Activated CD4-positive, alpha-beta T cell treated with anti-CD3 and anti-CD28 coated beads for 48 hours (primary cell): Measurements from ENCODE around the gene PRICKLE2.

Source experiments
- DNase-seq: peaks from one replicate; pipeline ENCODE4 v3.0.0-alpha.2; 2020

PRICKLE2 gene

GRCh38 chr3:64125561-64125960 lies 99.7 kb downstream of the PRICKLE2 start:
- no peak for DNase-seq

DNA sequence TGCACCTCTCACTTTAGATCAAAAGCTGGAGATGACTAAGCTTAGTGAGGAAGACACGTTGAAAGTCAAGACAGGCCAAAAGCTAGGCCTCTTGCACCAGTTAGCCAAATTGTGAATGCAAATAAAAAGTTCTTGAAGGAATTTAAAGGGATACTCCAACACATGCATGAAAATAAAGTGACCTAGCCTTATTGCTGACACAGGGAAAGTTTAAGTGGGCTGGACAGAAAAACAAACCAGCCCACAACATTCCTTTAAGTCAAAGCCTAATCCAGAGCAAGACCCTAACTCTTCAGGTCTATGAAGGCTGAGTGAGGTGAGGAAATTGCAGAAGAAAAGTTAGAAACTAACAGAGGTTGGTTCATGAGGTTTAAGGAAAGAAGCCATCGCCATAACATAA lies 101.3 kb downstream of the PRICKLE2 start:
- no peak for DNase-seq

DNA sequence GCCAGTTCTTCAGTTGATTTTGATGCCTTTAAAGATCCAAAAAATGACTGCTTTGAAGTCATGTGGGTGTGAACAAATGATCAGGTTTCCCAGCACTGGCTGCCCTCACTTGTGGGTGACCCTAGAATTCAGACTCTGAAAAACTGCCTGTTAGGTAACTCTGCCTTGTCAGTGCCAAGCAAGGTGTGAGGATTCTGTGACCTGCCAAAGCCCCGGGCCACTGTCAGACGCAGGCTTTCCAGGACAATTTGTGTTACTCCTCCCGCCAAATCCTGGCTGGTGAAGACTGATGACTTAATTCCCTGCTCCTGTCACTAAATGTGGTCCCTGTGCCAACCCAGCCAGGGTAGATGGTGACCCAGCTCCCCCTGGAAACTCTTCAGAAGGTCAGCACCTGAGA lies 102.8 kb downstream of the PRICKLE2 start:
- DNase-seq = no peak

DNA sequence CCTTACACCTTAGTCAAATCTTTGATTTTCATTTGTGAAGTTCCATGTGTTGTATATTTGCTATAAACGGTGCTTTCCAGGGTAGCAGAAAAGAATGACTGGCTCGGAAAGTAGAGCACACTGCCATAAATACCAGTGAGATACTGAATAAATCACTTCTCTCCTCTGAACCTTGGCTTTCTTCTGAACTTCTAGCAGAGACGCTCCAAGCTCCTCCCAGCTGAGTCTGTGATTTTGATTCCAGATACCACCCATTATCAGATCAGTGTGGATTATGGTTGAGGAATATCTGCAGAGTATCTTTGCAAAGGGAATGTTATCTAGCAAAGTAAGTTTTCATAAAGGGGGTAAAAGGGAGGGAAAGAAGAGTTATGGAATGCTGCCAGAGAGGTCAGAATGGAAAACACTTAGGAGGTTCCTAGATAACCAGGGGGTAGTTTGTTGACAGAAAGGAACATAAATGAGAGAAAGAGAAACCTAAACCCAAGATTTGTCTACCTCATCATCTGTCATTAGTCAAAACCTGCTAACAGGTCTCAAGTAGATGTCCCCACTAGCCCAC lies 103.4 kb downstream of the PRICKLE2 start:
- DNase-seq = no peak

DNA sequence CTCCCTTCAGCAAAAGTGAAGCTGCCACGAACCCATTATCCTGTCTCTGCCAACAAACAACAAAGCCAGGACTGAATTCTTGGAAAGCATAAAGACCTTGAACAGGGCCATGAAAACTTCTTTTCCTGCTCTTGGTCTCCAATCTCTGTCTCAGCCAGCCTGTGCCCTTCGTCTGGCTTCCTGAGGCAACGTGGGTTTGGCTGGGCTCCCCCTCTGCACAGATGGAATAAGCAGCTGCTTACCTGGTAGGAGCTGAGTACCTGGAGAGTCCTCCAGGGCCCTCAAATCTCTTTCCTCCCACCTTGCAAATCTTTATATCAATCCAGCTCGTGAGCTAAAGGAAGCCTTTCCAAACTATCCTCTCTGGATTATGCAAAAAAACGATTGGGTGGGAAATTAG lies 104.4 kb downstream of the PRICKLE2 start:
- no peak for DNase-seq

DNA sequence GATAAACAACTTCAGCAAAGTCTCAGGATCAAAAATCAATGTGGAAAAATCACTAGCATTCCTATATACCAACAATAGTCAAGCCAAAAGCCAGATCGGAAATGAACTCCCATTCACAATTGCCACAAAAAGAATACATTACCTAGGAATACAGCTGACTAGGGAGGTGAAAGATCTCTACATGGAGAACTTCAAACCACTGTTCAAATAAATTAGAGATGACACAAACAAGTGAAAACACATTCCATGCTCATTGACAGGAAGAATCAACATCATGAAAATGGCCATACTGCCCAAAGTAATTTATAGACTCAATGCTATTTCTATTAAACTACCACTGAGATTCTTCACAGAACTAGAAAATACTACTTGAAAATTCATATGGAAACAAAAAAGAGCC lies 107.8 kb downstream of the PRICKLE2 start:
- DNase-seq = no peak

GRCh38 chr3:64114651-64115050 lies 110.6 kb downstream of the PRICKLE2 start:
- DNase-seq = no peak

DNA sequence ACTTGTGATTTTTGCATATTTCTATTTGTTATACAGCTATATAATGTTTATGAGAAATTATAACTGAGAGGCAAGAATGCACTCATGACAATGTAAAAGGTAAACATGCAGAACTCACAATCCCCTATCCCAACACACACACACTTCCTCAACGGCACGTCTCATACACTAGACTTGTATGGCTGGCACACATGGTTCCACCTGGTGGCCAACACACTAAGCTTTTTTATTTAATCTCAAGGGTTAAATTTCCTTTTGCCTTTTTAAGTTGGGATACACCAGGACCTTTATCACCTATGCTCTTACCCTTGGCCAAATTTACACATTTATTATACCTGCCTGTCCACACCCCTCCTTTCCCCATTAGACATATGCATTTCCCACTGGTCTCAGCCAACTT lies 113.4 kb downstream of the PRICKLE2 start:
- DNase-seq = no peak

DNA sequence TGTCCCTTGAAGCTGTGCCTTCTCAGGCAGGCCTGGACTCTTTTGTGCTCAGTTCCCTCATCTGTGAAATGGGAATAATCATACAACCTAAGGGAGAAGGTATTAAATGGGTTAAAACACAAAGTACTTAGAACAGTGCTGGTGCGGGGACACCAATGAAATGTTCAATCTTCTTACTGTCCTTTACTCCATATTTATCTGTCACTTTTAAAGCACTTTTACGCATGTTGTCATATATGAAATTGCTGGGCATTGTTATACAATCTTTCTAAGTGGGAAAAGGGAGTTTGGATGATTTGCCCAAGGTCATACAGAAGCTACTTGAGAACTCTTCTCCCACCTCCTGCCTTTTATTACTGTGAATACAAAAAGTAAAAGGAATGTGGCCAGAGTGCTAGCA lies 114.2 kb downstream of the PRICKLE2 start:
- DNase-seq = no peak

GRCh38 chr3:64110071-64110470 lies 115.2 kb downstream of the PRICKLE2 start:
- no peak for DNase-seq

DNA sequence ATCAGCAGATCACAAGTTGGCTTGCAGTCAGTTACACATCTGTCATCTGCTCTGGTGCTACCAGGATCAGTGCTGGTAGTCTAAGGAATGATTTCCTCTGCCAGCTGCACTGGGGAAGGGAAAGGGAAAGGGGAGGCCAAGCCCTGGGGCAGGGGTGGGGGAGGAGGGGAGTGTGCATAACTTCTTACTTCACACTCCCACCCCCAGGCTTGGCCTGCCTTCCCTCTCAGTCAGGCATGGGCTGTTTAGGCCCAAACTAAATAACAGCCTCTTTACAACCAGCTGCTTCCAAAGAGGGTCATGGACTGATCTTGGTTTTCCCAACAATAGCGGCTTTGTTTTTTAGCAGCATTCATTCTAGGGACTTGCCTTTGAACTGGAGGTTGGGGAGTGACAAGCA lies 115.8 kb downstream of the PRICKLE2 start:
- no peak for DNase-seq

DNA sequence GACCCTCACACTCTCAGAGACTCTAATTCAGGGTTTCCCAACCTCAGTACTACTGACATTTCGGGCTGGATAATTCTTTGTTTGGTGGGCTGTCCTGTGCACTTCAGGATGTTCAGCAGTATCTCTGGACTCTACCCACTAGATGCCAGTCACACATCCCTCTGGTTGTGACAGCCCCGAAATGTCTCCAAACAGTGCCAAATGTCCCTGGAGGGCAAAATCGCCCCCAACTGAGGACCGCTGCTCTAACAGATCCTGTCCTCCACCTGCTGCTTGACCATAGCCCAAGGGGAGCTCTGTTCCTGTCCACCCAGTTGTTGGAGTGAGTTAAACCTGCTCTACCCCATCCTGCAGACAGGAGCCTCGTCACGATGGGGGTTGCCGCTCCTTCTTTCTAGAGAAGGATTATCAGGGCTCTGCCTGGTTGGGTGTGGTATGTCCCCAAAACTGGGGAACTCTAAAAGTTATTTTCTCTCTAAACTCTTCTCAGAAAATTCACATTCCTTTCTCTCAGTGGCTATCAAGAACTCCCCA lies 116.4 kb downstream of the PRICKLE2 start:
- no peak for DNase-seq

DNA sequence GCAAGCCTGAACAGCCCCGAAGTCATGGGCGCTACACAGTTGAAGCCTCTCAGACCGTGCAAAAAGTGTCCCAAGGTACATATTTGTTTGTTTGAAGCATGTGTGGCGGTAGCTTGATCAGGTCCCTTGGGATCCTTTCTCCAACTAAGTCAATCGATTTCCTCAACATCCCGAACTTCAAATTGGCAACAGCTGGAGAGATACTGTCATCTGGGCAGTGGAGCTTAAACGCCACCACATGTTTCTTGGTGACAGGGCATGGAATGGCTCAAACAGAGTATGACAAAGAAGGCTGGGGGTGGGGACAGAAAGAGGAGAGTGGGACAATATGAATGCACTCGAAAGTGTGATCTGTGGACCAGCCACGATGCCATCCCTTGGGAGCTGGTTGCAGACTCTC lies 117.0 kb downstream of the PRICKLE2 start:
- DNase-seq = no peak

GRCh38 chr3:64107190-64107589 lies 118.1 kb downstream of the PRICKLE2 start:
- no peak for DNase-seq

GRCh38 chr3:64105816-64106215 lies 119.5 kb downstream of the PRICKLE2 start:
- DNase-seq = no peak

DNA sequence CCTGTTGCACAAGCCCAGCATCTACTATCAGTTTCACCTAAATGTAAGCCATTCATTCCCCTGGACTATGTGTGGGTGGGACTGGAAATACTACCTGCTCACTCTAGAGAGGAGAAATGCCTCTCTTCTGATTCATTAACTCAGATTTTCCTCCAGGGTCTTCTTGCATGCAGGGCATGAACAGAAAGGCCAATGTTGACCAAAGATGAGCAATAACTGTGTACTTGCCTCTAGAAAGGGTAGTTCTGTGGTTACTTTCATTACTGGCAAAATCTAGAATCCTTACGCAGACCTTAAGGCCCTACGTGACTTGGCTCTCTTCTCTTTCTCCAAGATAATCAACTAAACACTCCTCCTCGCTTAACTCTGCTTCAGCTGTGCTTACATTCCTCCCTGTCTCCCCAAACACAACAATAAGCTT lies 120.6 kb downstream of the PRICKLE2 start:
- DNase-seq = no peak

DNA sequence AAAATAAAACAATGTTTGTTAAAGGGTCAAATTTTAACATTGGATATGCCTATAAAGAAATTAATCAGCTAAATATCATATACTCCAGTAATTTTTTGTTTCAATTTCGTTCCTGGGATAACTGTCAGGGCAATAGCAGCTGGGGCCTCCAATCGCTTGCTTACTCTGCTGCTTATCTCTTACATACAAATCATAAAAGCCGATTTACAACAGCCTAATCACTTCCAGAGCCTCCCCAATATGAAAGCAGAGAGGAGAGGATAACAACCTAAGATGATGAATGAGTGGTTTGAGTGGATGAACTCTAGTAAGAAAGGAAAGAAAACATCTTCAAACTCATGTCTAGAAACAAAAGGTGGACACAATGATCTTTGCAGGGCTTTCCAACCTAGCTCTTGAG lies 121.3 kb downstream of the PRICKLE2 start:
- no peak for DNase-seq

DNA sequence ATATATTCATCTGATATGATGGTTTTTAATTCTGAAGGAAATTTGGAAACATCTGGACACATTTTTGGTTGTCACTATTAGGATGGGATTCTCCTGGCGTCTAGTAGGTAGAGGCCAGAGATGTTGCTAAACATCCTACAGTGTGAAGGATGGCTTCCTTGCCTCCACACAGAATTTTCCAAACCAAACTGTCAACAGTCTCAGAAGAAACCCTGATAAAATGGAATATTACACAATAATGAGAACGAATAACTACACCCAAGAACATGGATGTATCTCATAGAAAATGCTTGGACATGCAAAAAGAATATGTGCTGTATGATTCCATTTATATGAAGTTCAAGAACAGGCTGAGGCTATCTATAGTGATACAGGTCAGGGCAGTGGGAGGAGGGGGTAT lies 122.1 kb downstream of the PRICKLE2 start:
- DNase-seq = no peak

DNA sequence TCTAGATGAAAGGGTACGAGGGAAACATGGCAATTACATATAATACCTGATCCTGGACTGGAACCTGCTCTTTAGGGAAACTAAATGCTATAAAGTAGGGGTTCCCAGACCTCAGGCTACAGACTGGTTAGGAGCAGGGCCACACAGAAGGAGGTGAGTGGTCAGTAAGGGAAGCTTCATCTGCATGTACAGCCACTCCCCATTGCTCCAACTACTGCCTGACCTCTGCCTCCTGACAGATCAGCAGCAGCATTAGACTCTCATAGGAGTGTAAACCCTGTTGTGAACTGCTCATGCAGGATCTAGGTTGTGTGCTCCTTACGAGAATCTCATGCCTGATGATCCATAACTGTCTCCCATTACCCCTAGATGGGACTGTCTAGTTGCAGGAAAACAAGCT lies 123.1 kb downstream of the PRICKLE2 start:
- no peak for DNase-seq

GRCh38 chr3:64099316-64099715 lies 126.0 kb downstream of the PRICKLE2 start:
- DNase-seq = no peak

- DNase-seq = no peak
Observed at GRCh38 chr3:64098670-64099069, 126.6 kb downstream of the PRICKLE2 start.

- no peak for DNase-seq
Observed at GRCh38 chr3:64097920-64098319, 127.3 kb downstream of the PRICKLE2 start.

DNA sequence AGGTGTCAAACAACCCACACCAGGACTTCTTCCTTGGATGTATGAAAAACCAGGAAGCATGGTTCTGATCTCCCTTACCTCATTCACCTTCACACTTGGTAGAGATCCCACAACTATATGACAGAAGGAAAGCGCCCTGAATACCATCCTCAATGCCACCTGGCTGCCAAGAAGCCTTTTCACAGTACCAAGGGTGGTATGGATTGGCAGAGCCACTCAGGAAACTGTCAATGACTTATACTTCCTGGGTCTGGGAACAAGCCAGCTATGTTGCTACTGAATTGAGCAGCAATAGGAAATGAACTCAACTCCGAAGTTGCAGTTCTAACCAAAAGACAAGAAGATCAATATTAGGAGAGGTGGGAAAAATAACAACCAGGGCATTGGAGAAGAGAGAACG lies 129.5 kb downstream of the PRICKLE2 start:
- no peak for DNase-seq

- DNase-seq = no peak
Observed at GRCh38 chr3:64094713-64095079, 130.6 kb downstream of the PRICKLE2 start.
